Measurements from ENCODE around the gene OAS2. TPM values are rescaled to one million over a fixed set of nuclear protein-coding genes. Genes with fewer than 3 reads are reported as not detected.

OAS2 gene
- total RNA-seq, 1 donor from 2014 or later = 8.0 TPM

- no peaks in the 10 kb centered on the region for H3K9me3 ChIP-seq
- intact Hi-C loops (cut with DNase I) = no loop called here
- peaks cover 18 to 27% of the 10 kb centered on the region in 2 donors for H3K36me3 ChIP-seq
- no peak for TF ChIP-seq CTCF (IDR thresholded peaks at IDR 0.05)
- no peaks in the 10 kb centered on the region for H3K27me3 ChIP-seq
- no peak for DNase-seq (ENCODE audit: low spot score in 2 of 2)
- H3K27ac ChIP-seq = no peak overlapping the region
- H3K4me3 ChIP-seq = no peak overlapping the region
- H3K4me1 ChIP-seq = no peaks in the 10 kb centered on the region
Observed at GRCh38 chr12:112964915-112965314, 13.4 kb upstream of the OAS2 start.

- H3K36me3 ChIP-seq = peaks cover 18 to 27% of the 10 kb centered on the region in 2 donors
- no peaks in the 10 kb centered on the region for H3K27me3 ChIP-seq
- no peak overlapping the region for H3K27ac ChIP-seq
- H3K9me3 ChIP-seq = no peaks in the 10 kb centered on the region
- no peak for TF ChIP-seq CTCF (IDR thresholded peaks at IDR 0.05)
- no peak for DNase-seq (ENCODE audit: low spot score in 2 of 2)
- no peaks in the 10 kb centered on the region for H3K4me1 ChIP-seq
- intact Hi-C loops (cut with DNase I) = no loop called here
- no peak overlapping the region for H3K4me3 ChIP-seq
Observed at GRCh38 chr12:112965643-112966042, 12.7 kb upstream of the OAS2 start.

GRCh38 chr12:112967306-112967705, 11.0 kb upstream of the OAS2 start:
- H3K4me3 ChIP-seq = no peak overlapping the region
- no peaks in the 10 kb centered on the region for H3K4me1 ChIP-seq
- no peak for DNase-seq (ENCODE audit: low spot score in 2 of 2)
- no peak overlapping the region for H3K27ac ChIP-seq
- H3K9me3 ChIP-seq = no peaks in the 10 kb centered on the region
- intact Hi-C loops (cut with DNase I) = no loop called here
- no peak for TF ChIP-seq CTCF (IDR thresholded peaks at IDR 0.05)
- H3K27me3 ChIP-seq = no peaks in the 10 kb centered on the region
- peaks cover 6 to 21% of the 10 kb centered on the region in 2 donors for H3K36me3 ChIP-seq

- intact Hi-C loops (cut with DNase I) = no loop called here
- Histone ChIP-seq H3K27ac (no peak overlapping the region), H3K9me3 (no peaks in the 10 kb centered on the region), H3K4me1 (no peaks in the 10 kb centered on the region), H3K36me3 (peaks cover 3 to 17% of the 10 kb centered on the region in 2 donors), H3K4me3 (no peak overlapping the region), H3K27me3 (no peaks in the 10 kb centered on the region)
- no peak for TF ChIP-seq CTCF (IDR thresholded peaks at IDR 0.05)
- no peak for DNase-seq (ENCODE audit: low spot score in 2 of 2)
Observed at GRCh38 chr12:112967858-112968257, 10.5 kb upstream of the OAS2 start.

GRCh38 chr12:112969547-112970306, 8.6 kb upstream of the OAS2 start:
- Histone ChIP-seq H3K9me3 (no peaks in the 10 kb centered on the region), H3K4me1 (no peaks in the 10 kb centered on the region), H3K36me3 (peaks cover 3 to 11% of the 10 kb centered on the region in 2 donors), H3K4me3 (no peak overlapping the region), H3K27ac (no peak overlapping the region), H3K27me3 (no peaks in the 10 kb centered on the region)
- no peak for DNase-seq (ENCODE audit: low spot score in 2 of 2)
- no peak for TF ChIP-seq CTCF (IDR thresholded peaks at IDR 0.05)
- intact Hi-C loops (cut with DNase I) = no loop called here
